Glutamatergic neuron (in vitro differentiated cells): ENCODE data around the gene ABCA13. TPM values are rescaled to one million over a fixed set of nuclear protein-coding genes. Genes with fewer than 3 reads are reported as not detected.

Experiments used
- DNase-seq: peaks from one replicate; pipeline ENCODE4 v3.0.0; 2022
- H3K27ac Mint-ChIP-seq: one replicate; pipeline ENCODE4 v1.8.0; 2020; ENCODE audit warnings: mild to moderate bottlenecking, mixed read lengths, inconsistent platforms; ENCODE audit not compliant: unreplicated experiment
- H3K27me3 Mint-ChIP-seq: one replicate; pipeline ENCODE4 v1.8.0; 2020; ENCODE audit warnings: mild to moderate bottlenecking, moderate library complexity, mixed read lengths, inconsistent platforms; ENCODE audit not compliant: unreplicated experiment
- H3K36me3 Mint-ChIP-seq: one replicate; pipeline ENCODE4 v1.8.0; 2020; ENCODE audit warnings: mild to moderate bottlenecking, mixed read lengths, inconsistent platforms; ENCODE audit not compliant: unreplicated experiment
- H3K4me1 Mint-ChIP-seq: one replicate; pipeline ENCODE4 v1.8.0; 2020; ENCODE audit warnings: mild to moderate bottlenecking, low read depth, mixed read lengths, inconsistent platforms; ENCODE audit not compliant: unreplicated experiment
- H3K4me3 Mint-ChIP-seq: one replicate; pipeline ENCODE4 v1.8.0; 2020; ENCODE audit warnings: mild to moderate bottlenecking, mixed read lengths, inconsistent platforms; ENCODE audit not compliant: unreplicated experiment
- H3K9me3 Mint-ChIP-seq: one replicate; pipeline ENCODE4 v1.8.0; 2020; ENCODE audit warnings: mild to moderate bottlenecking, moderate library complexity, mixed read lengths, inconsistent platforms; ENCODE audit not compliant: unreplicated experiment
- CTCF ChIP-seq: fragments of 200-600 bp; sonication (generic); IDR thresholded peaks from one replicate; pipeline ENCODE4 v1.5.0; 2021; ENCODE audit not compliant: partially characterized antibody, unreplicated experiment
- total RNA-seq: library from RNA; stranded (reverse); fragmentation: NEBNext Ultra II Directional; extraction: Animal tissue kit (Norgen Biotek cat#: 25700); gene quantifications from one replicate; pipeline ENCODE4 v1.2.1, GENCODE V29; 2021; ENCODE audit not compliant: unreplicated experiment

The ABCA13 gene
- total RNA-seq, 1 donor from 2014 or later = 0.61 TPM

GRCh38 chr7:48424731-48425130 lies 253.5 kb downstream of the ABCA13 start:
- H3K9me3 Mint-ChIP-seq = no peaks in the 10 kb centered on the region
- H3K27me3 Mint-ChIP-seq = no peaks in the 10 kb centered on the region
- no peak for DNase-seq
- no peak overlapping the region for H3K27ac Mint-ChIP-seq
- H3K4me3 Mint-ChIP-seq = no peak overlapping the region
- H3K4me1 Mint-ChIP-seq = peaks cover 3% of the 10 kb centered on the region
- TF ChIP-seq CTCF = peak; percentile 31
- no peaks in the 10 kb centered on the region for H3K36me3 Mint-ChIP-seq

GRCh38 chr7:48426331-48426965 lies 255.2 kb downstream of the ABCA13 start:
- H3K27me3 Mint-ChIP-seq = no peaks in the 10 kb centered on the region
- TF ChIP-seq CTCF = no peak
- H3K9me3 Mint-ChIP-seq = no peaks in the 10 kb centered on the region
- H3K4me3 Mint-ChIP-seq = no peak overlapping the region
- H3K27ac Mint-ChIP-seq = no peak overlapping the region
- no peak for DNase-seq
- no peaks in the 10 kb centered on the region for H3K36me3 Mint-ChIP-seq
- H3K4me1 Mint-ChIP-seq = peaks cover 3% of the 10 kb centered on the region

GRCh38 chr7:48426966-48427555 lies 255.8 kb downstream of the ABCA13 start:
- TF ChIP-seq CTCF = no peak
- Mint-ChIP-seq H3K27ac (no peak overlapping the region), H3K4me3 (no peak overlapping the region)

GRCh38 chr7:48427671-48428070 lies 256.4 kb downstream of the ABCA13 start:
- TF ChIP-seq CTCF = no peak
- H3K27ac Mint-ChIP-seq = no peak overlapping the region
- H3K9me3 Mint-ChIP-seq = no peaks in the 10 kb centered on the region
- DNase-seq = no peak
- no peak overlapping the region for H3K4me3 Mint-ChIP-seq
- H3K36me3 Mint-ChIP-seq = no peaks in the 10 kb centered on the region
- peaks cover 3% of the 10 kb centered on the region for H3K4me1 Mint-ChIP-seq
- no peaks in the 10 kb centered on the region for H3K27me3 Mint-ChIP-seq

More at GRCh38 chr7:48426966-48427555, 255.8 kb downstream of the ABCA13 start:
- no peak for DNase-seq
- H3K27me3 Mint-ChIP-seq = no peaks in the 10 kb centered on the region
- no peaks in the 10 kb centered on the region for H3K36me3 Mint-ChIP-seq
- no peaks in the 10 kb centered on the region for H3K9me3 Mint-ChIP-seq
- peaks cover 3% of the 10 kb centered on the region for H3K4me1 Mint-ChIP-seq

GRCh38 chr7:48428091-48428684 lies 256.9 kb downstream of the ABCA13 start:
- Mint-ChIP-seq H3K4me3 (no peak overlapping the region), H3K9me3 (no peaks in the 10 kb centered on the region), H3K36me3 (no peaks in the 10 kb centered on the region), H3K27me3 (no peaks in the 10 kb centered on the region), H3K4me1 (peaks cover 3% of the 10 kb centered on the region), H3K27ac (no peak overlapping the region)
- no peak for TF ChIP-seq CTCF
- no peak for DNase-seq
